HG03175 (cell line): ENCODE data around the gene ACAA2.

Experiments
- ATAC-seq: cut with Tn5 transposase; IDR thresholded peaks from one replicate; pipeline ENCODE4 v1.9.1; 2021; ENCODE audit warnings: mild to moderate bottlenecking, moderate library complexity; ENCODE audit not compliant: unreplicated experiment

The ACAA2 gene

DNA sequence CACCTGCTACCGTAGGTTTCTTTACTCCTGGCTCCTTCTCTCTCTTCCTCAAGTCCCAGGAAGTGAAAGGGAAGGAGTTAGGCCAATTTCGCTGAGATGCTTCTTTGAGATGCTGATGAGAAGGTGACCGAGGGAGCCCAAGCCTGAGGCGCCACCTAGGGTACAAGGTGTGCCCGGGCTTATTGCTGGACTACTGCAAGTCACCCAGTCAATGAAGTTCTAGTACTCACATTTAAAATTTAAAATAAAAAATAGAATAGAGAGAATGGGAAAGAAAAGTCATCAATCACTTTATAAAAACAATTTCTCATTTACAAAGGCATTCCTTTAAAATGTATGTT is 45.3 kb downstream of the ACAA2 start:
- ATAC-seq: no peak

DNA sequence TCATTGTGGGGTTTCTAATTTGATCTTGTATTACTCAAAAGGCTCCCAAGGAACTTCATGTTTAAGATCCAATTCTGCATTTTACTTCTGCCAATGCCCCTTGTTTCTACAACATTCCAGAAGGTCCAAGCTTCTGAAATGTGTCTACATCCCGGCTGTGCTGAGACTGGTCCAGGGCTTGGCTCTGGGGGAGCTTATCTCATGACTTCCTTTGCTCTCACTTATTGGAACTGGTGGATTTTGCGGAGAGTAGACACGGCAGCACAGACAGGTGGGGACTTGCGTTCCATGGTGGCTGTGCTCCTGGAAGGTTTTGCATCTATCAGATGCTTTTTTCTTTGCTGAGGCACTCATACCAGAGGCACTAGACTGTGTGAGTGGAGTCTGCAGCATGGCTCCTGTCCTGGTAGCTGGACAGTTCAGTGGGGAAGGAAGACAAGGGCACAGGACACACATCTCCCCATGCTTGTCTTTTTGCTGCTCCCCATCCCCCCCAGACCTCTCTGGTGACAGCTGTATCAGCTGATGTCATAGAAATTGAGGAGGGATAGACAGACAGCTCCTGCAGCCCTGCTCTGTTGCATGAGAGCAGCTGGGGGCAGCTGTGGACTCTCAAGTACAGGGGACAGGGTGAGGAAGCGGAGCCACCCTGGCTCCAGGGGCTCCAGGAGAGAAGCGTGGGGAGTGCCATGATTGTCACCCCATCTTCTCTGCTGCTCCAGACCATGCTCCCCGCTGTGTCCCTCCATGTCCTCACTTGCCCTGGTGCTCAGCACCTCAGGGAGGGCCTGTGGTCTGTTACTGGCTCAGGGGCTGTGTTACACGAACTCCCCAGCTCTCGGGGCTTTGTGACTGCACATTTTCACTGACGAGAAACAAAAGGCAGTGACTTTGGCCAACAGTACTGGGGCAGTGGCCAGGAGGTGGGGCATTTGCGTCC is 46.0 kb downstream of the ACAA2 start:
- no peak for ATAC-seq

DNA sequence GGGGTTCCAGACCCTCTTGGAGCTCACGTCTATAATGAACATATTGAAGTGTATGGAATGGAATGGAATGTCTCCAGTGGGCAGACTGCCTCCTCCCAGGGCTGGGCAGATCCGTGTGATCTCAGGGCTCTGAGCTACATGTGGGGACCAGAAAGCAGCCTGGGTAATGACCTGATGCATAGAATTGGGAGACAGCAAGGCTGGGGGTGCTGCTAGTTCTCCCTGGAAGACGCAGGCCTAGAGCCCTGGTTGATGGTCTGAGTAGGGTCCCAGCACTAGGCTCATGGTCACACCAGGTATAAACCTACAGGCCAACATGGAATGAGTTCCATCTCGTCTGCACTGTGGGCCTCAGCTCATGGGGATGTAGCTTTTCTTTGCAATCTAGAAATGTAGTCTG is 46.7 kb downstream of the ACAA2 start:
- ATAC-seq: no peak

DNA sequence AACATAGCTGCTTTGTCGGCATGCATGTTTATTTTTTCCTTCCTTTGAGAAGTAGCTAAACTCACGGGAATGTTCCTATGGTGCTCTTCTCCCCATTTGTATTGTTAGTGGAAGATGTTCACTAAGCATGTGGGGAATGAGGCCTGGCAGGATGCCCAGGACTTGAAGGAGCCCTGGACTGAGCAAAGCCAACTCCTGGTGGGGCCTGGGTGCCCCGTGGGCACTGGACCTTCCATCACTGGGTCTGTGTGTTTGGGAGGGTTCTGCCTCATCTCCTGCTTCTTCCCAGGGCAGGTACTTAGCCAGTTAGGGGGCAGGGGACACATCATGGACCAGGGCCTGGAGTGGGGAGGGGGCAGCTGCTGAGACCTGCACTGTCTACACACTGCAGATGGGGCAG is 49.3 kb downstream of the ACAA2 start:
- no peak for ATAC-seq

DNA sequence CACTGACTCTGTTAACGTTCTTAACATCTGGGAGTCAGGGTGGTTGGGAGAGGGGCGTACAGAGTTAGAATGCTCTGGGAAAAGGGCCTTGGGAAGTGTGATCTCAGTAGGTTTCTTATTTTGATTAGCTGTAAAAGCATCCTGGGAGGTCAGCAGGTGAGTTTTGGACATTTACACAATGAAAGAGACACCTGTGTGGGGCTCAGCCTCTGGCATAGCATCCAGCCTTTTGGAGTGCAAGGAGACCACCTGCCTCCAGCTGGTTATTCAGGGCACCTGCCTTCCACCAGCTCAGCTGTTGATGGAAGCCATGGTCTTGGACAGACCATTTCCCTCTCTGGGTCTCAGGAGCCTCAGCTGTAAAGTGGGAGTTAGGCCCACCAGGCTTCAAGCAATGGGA is 49.7 kb downstream of the ACAA2 start:
- ATAC-seq: no peak

DNA sequence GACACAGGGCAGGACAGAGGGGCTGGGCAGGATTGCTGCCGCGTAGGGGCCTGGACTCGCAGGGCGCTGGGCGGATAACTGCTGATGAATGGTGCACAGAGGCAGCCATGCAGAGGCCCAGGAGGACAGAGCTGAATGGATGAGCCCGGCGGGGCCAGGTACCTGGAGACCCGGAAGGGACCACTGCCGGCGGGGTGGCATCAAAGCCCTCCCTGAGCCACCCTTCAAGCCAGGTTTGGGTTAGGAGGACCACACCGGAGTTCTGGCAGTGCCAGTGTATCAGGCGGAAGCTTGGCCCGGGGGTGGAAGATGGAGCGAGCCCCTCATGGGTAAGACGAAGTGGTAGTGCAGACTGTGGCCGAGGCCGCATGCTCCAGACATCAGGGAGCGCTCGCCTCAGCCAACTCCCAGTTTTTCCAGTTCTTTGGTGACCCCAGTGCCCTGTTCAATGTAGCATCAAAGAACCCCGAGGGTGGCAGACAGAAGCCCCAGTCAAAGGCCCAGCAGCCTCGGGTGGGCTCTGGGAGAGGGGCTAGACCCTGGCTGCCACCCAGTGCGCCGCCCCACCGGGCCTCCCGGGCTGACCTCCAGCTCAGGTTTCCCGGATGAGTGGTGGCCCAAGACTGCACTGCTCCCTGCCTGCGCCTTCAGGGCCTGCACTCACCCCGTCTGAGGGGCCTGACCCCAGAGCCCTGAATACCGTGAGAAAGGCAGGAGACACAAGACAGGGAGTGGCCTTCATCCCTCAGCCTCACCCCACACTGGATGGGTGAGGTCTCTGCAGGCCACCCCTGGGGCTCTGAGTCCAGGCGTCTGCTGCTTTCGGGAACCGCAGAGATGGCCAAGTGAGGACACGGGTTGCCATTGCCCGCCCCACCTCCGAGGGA is 50.9 kb downstream of the ACAA2 start:
- ATAC-seq: no peak

DNA sequence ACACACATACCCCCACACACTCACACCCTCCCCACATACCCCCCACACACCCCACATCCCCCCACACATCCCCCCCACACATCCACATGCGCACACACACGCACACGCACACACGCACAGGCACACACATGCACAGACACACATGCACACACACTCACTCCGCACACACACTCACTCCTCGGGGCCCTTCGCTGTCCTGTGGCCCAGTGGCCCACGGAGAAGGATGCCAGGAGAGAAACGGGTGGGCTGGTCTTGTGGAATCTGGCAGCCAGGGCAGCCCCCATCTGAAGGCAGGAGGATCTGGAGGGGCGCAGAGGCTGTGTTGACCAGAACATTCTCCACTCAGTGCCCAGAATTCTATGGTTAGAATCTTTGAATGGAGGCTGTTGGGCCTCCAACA is 51.6 kb downstream of the ACAA2 start:
- no peak for ATAC-seq

DNA sequence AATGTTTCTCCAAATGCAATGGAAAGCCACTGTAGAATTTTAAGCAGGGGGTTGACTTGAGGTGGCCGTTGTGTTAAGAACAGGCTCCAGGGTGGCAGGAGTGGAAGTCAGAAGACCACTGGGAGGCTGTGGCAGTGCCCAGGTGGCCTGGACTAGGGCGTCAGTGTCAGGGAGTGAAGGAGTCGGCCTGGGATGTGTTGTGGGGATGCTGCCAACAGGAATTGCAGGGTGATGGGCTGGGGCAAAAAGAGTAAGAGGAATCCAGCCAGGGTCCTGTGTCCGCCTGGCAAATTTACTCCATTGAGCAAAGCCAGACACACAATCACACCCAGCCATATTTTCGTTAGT is 55.1 kb downstream of the ACAA2 start:
- no peak for ATAC-seq

DNA sequence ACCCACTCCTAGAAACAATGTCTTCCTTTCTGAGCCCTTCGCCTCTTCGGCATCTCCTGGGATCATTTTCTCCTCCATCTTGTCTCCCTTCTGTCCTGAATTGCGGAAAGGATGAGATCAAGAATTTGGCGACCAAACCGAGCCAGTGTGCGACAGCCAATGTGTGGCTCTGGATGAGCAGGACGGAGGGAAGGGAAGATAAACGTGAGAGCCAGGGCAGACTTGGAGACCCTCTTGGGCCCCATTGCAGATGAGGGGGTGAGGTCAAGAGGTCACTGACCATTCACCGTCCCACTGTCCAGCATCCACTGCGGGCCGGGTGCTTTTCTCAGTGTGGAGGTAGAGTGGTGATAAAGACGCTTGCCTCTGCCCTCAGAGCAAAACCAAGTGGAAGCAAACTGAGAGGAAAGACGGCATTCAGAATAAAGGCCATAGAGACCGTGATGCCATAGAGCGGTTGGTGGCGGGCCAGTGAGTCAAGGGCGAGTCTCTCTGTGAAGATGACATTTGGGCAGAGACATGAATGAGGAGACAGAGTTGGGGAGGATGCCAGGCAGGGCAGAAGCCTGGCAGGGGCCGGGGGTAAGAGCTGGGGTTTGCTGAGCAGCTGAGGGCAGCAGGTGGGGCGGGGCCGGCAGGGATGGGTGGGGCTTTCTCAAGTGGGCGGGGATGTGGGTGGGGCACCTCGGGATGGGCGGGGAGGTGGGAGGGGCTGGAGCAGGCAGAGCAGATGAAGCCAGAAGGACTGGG is 55.6 kb downstream of the ACAA2 start:
- ATAC-seq: no peak

DNA sequence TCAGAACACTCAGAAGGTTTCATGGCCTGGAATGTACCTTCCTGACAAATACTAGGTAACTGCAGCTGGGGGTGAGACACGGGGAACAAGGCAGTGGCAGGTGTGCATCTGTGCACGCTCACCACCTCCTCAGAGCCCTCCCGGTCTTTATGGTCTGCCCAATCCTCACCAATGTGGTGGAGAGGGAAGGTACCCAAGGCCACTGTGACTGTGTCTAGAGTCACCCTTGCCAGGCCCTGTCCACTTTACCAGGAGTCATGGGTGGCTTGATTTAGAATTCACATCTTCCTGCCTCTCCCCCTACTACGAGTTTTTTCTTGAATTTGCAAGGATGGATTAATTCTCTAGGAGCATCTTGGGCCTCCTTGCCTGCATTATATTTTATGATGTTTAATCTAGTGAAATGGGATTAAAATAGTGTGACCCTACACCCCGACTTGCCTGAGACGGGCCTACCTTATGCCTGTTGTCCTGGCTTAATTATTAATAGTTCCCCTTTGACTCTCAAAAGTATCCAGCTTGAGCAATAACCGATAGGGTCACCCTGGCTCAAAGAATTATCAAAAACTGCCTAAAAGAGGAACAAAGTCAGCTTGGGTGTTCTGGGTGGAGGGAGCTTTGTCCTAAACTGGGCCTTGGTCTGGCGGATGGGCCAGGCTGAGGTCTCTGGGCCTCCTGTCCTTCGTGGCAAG is 56.5 kb downstream of the ACAA2 start:
- no peak for ATAC-seq

DNA sequence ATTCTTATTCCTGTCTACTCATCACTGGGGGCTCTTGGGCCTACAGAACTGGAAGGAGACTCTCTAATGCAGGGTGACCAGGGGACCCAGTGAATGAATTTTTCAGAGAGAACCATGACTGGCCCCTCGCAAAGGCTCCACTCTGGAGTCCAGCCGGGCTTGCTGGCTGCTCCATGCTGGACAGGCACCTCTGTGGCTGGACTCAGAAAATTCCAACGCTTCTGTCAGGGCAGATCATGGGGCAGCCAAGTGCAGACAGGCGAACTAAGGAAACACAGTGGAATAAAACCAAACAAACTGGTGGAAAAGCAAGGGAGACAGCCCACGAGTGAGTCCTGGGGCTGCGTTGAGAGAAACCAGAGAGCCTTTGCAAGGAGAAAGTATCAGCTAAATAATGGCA is 57.2 kb downstream of the ACAA2 start:
- no peak for ATAC-seq

DNA sequence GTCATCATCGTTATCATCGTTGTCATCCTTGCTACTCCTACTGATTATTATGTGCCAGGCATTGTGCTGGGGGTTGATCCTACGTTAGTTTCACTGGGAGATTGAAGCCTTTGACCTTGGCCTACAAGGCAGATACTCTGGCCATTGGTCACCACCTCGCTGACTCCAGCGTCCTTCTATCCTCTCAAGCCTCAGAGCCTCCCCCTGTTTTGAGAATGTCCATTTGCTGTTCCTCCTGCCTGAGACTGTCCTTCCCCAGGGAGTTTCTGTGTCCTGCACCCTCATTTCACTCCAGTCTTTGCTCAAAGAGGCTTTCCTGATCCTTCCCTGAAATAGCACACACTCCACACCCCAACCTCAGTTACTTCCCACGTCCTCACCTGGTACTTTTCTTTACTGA is 57.8 kb downstream of the ACAA2 start:
- no peak for ATAC-seq

DNA sequence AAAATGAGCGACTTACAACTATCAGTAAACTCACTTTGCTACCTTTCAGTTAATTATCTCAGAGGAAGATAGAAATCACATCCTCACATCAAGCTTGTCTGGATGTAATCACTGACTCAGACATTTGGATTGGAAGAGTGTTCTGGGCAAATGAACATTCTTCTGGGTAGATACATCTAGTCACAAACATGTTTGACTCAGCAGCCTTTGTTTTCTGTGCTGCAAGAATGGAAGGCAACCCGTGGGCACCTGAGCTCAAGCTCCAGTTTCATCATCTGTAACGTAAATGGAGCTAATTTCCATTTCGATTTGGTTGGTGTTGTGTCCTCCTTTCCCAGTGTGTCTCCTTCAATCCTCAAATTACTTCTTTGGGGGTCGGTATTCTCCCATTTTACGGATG is 58.5 kb downstream of the ACAA2 start:
- no peak for ATAC-seq

DNA sequence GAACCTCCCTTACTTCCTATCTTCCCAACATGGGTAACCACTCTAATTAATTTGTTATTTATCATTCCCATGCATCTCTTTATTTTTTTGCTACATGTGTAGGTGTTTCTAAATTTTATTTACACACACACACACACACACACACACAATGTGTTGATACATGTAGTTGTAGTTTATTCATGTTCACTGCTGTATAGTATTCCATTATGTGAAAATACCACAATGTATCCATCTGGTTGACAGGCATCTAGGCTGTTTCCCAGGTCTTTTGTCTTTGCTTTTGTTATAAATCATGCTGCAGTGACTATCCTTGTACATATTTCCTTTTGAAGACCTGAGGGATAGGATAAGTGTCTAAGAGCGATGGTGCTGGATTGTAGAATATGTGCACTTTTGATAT is 59.7 kb downstream of the ACAA2 start:
- ATAC-seq: no peak

DNA sequence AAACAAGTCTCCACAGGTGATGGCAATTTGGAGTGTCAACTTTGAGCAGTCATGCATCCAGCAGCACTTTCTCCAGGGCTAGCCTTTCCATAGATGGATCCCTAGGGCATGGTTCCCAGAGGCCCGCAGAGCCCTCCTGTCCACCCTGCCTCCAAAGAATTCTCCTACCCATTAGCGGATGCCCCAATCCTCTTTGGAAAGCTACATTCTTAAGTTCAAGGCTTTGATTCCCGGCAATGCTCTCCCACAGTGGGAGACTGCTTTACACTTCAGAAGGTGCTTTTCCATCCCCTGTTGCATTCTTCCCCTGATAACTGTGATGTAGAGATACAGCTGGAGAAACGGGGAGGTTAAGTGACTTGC is 61.3 kb downstream of the ACAA2 start:
- ATAC-seq: no peak

DNA sequence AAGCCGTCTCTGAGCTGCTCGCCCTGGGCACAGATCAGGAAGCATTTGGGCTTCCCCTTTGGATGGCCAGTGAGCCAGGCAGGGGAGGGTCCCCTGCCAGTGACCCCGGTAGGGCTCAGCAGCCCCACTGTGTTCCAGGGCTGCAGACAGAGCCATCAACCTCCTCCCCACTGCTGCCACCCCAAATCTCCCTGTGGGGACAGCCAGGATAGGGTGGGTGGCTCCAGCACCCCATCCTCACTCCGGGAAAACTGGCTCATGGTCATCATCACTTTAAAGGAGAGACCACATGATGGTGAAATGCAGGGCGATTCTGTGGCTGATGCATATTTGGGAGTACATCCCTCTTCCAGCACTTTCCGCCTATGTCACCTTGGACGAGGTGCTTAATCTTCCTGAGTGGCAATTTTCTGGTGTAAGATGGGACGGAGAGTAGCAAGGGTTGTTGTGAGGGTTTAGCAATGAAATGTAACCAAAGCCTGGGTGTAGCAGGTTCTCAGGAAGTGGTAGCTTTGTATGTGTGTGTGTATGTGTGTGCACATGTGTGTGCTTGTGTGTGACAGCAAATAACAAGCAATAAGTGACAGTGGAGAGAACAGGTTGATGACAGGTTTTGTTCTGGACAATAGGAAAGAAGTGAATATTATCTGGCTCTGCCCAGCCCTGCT is 61.8 kb downstream of the ACAA2 start:
- ATAC-seq: no peak

DNA sequence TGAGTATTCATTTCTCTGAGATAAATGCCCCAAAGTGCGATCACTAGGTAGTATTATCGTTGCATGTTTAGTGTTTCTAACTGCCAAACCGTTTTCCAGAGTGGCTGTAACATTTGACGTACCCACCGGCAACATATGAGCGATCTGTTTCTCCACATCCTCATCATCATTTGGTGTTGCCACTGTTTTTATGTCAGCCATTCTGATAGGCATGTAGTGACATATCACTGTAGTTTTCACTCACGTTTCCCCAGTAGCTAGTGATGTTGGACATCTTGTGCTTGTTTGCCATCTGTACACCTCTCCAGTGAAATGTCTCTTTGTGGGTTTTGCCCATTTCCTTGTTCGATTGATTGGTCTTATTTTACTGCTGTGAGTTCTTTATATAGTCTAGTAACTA is 63.8 kb downstream of the ACAA2 start:
- ATAC-seq: no peak

DNA sequence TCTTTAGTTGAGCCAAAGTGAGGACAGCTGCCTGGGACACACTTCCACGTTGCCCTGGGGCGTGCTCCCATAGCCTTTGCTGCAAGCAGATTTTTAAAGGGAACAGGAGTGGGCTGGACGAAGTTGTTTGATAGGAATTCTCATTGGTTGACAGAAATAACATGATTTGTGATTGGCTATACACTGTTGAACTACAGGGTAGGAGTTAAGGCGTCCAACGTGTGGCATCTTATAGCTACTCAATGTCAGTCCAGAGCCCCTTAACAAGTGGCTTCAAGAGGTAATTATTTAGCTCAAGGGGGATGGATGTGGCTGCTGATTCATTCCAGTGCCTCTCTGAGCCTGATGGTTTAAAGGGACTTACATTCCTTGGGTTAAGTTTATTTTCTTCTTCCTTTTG is 65.5 kb downstream of the ACAA2 start:
- no peak for ATAC-seq

DNA sequence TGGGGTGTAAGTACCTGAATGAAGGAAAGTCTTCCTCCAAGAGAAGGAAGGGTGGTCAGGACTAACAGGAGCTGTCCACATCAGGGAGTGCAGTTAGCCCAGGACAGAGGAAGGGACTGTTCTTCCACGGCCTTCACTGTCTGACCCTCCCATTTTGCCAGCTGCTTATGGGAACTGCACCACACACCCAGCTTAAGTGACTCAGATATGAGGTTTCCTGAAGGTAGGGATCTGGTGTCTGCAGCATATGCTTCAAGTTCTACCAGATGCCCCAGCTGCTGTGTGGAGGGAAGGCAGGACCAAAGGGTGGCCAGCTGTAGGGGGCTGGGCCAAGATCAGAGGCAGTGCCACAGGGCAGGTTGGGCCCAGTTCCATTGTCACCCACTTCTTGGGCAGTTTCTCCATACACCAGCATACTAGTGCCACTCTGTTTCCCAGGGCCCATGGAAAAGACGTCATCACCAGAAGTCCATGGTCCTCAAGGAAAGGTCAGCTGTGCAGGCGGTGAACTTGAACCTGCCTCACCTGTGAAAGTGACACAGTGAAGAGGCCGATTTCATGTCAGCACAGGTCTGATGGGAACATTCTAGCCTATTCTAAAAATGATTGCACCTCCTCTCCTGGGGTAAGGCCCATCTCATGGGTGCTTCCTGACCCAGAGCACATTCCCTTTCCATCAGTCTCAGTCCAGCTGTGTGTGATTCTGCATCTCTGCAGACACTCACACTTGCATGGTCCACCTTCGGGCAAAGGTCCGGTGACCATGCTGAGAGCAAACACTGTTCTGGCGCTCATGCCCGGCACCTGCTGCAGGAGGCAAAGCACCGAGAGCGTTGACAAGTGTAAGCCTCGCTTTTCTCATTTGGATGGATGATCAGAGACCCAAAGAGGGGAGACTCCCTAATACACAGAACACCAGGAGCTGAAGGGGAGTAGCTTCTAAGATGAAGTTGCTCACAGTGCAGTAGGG is 68.0 kb downstream of the ACAA2 start:
- ATAC-seq: no peak
